WTC11 (cell line): ENCODE measurements around the gene PPP4C. TPM values are rescaled to one million over a fixed set of nuclear protein-coding genes. Genes with fewer than 3 reads are reported as not detected.

Experiments
- AFF4 ChIP-seq: sonication (generic); formaldehyde crosslinking; IDR thresholded peaks from 2 replicates; pipeline ENCODE4 v1.8.1; 2023; ENCODE audit warnings: mild to moderate bottlenecking, missing genetic modification reagents, borderline replicate concordance
- EMX1 ChIP-seq: fragments of 250-450 bp; sonication (Bioruptor Pico); IDR thresholded peaks from 2 replicates; pipeline ENCODE4 v1.8.0; 2021; ENCODE audit warnings: mild to moderate bottlenecking
- ETV6 ChIP-seq: sonication (generic); formaldehyde crosslinking; IDR thresholded peaks from 2 replicates; pipeline ENCODE4 v1.8.1; 2022; ENCODE audit warnings: mild to moderate bottlenecking, missing genetic modification reagents
- HMGXB4 ChIP-seq: sonication (generic); formaldehyde crosslinking; IDR thresholded peaks from 2 replicates; pipeline ENCODE4 v1.8.1; 2023; ENCODE audit warnings: mild to moderate bottlenecking, moderate library complexity, missing genetic modification reagents
- NFE2L1 ChIP-seq: sonication (generic); formaldehyde crosslinking; IDR thresholded peaks from 2 replicates; pipeline ENCODE4 v1.8.1; 2023; ENCODE audit warnings: missing genetic modification reagents
- NFYB ChIP-seq: sonication (generic); formaldehyde crosslinking; conservative IDR thresholded peaks from 2 replicates; pipeline ENCODE4 v1.8.0; 2022; ENCODE audit warnings: low read depth, missing genetic modification reagents
- NR3C1 ChIP-seq: sonication (generic); formaldehyde crosslinking; conservative IDR thresholded peaks from 2 replicates; pipeline ENCODE4 v1.8.1; 2023; ENCODE audit warnings: low read depth, mild to moderate bottlenecking, missing genetic modification reagents
- RELA ChIP-seq: sonication (generic); formaldehyde crosslinking; IDR thresholded peaks from 2 replicates; pipeline ENCODE4 v1.8.1; 2022; ENCODE audit warnings: missing genetic modification reagents, mild to moderate bottlenecking, borderline replicate concordance
- SP1 ChIP-seq: sonication (generic); formaldehyde crosslinking; conservative IDR thresholded peaks from 2 replicates; pipeline ENCODE4 v1.8.1; 2022; ENCODE audit warnings: missing genetic modification reagents
- TP53 ChIP-seq: sonication (generic); formaldehyde crosslinking; IDR thresholded peaks from 2 replicates; pipeline ENCODE4 v1.8.1; 2023; ENCODE audit warnings: mild to moderate bottlenecking, missing genetic modification reagents
- ZBTB43 ChIP-seq: sonication (generic); formaldehyde crosslinking; IDR thresholded peaks from 2 replicates; pipeline ENCODE4 v1.8.1; 2023; ENCODE audit warnings: mild to moderate bottlenecking, missing genetic modification reagents
- ZNF317 ChIP-seq: sonication (generic); formaldehyde crosslinking; IDR thresholded peaks from 2 replicates; pipeline ENCODE4 v1.8.1; 2023; ENCODE audit warnings: low read depth, mild to moderate bottlenecking, moderate library complexity, missing genetic modification reagents, borderline replicate concordance
- ZNF396 ChIP-seq: fragments of 250-450 bp; sonication (Bioruptor Pico); IDR thresholded peaks from 2 replicates; pipeline ENCODE4 v1.8.0; 2021; ENCODE audit warnings: mild to moderate bottlenecking, moderate library complexity, borderline replicate concordance
- ZNF416 ChIP-seq: fragments of 250-450 bp; sonication (Bioruptor Pico); IDR thresholded peaks from 2 replicates; pipeline ENCODE4 v1.9.0; 2021; ENCODE audit warnings: mild to moderate bottlenecking, inconsistent platforms
- ZNF423 ChIP-seq: fragments of 250-450 bp; sonication (Bioruptor Pico); IDR thresholded peaks from 2 replicates; pipeline ENCODE4 v2.1.2; 2022; ENCODE audit warnings: mild to moderate bottlenecking, moderate library complexity
- total RNA-seq: library from RNA; stranded (reverse); gene quantifications from 3 replicates; pipeline ENCODE4 v1.2.3, GENCODE V29; 2021
- TF ChIP-seq, protein P1 (sequence below): fragments of 200-600 bp; IDR thresholded peaks from 2 replicates; pipeline ENCODE4 v1.8.0; 2022; ENCODE audit warnings: antibody characterized with exemption
- TF ChIP-seq, protein P2 (sequence below): sonication (generic); formaldehyde crosslinking; IDR thresholded peaks from 2 replicates; pipeline ENCODE4 v1.8.1; 2022; ENCODE audit warnings: mild to moderate bottlenecking, missing genetic modification reagents, moderate library complexity, borderline replicate concordance
- TF ChIP-seq, protein P3 (sequence below): sonication (generic); formaldehyde crosslinking; IDR thresholded peaks from 2 replicates; pipeline ENCODE4 v1.8.1; 2023; ENCODE audit warnings: mild to moderate bottlenecking, missing genetic modification reagents
- TF ChIP-seq, protein P4 (sequence below): fragments of 250-450 bp; sonication (Bioruptor Pico); IDR thresholded peaks from 2 replicates; pipeline ENCODE4 v1.9.0; 2021; ENCODE audit warnings: moderate library complexity, mild to moderate bottlenecking, inconsistent platforms, borderline replicate concordance
- TF ChIP-seq, protein P5 (sequence below): sonication (generic); formaldehyde crosslinking; conservative IDR thresholded peaks from 2 replicates; pipeline ENCODE4 v1.8.1; 2023; ENCODE audit warnings: mild to moderate bottlenecking, low read depth, missing genetic modification reagents, moderate library complexity

Gene PPP4C
- total RNA-seq, 1 experiment from 2014 or later: 164 TPM

- TF ChIP-seq ZBTB43: no peak
- peak; percentile 50 for TF ChIP-seq ETV6 (CRISPR knock-in tag)
- TF ChIP-seq ZNF317: peak; percentile 39; the same call in 1 of the 2 replicates
- TF ChIP-seq AFF4 (CRISPR knock-in tag): no peak; the same call in 1 of the 2 replicates
- TF ChIP-seq EMX1 (CRISPR knock-in tag): no peak
- peak; percentile 85; the same call in 1 of the 2 replicates for TF ChIP-seq HMGXB4 (CRISPR knock-in tag)
- peak; percentile 73; the same call in 1 of the 2 replicates for TF ChIP-seq TP53 (CRISPR knock-in tag)
- peak; percentile 53 for TF ChIP-seq NFYB (CRISPR knock-in tag)
- TF ChIP-seq, protein P1, sequence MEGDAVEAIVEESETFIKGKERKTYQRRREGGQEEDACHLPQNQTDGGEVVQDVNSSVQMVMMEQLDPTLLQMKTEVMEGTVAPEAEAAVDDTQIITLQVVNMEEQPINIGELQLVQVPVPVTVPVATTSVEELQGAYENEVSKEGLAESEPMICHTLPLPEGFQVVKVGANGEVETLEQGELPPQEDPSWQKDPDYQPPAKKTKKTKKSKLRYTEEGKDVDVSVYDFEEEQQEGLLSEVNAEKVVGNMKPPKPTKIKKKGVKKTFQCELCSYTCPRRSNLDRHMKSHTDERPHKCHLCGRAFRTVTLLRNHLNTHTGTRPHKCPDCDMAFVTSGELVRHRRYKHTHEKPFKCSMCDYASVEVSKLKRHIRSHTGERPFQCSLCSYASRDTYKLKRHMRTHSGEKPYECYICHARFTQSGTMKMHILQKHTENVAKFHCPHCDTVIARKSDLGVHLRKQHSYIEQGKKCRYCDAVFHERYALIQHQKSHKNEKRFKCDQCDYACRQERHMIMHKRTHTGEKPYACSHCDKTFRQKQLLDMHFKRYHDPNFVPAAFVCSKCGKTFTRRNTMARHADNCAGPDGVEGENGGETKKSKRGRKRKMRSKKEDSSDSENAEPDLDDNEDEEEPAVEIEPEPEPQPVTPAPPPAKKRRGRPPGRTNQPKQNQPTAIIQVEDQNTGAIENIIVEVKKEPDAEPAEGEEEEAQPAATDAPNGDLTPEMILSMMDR: no peak
- peak; percentile 99 for TF ChIP-seq NFE2L1
- TF ChIP-seq ZNF416 (CRISPR knock-in tag): no peak
- TF ChIP-seq, protein P2, sequence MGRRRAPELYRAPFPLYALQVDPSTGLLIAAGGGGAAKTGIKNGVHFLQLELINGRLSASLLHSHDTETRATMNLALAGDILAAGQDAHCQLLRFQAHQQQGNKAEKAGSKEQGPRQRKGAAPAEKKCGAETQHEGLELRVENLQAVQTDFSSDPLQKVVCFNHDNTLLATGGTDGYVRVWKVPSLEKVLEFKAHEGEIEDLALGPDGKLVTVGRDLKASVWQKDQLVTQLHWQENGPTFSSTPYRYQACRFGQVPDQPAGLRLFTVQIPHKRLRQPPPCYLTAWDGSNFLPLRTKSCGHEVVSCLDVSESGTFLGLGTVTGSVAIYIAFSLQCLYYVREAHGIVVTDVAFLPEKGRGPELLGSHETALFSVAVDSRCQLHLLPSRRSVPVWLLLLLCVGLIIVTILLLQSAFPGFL (CRISPR knock-in tag): peak; percentile 41; the same call in 1 of the 2 replicates
- no peak for TF ChIP-seq ZNF423 (CRISPR knock-in tag)
- TF ChIP-seq ZNF396 (CRISPR knock-in tag): no peak
- TF ChIP-seq, protein P3, sequence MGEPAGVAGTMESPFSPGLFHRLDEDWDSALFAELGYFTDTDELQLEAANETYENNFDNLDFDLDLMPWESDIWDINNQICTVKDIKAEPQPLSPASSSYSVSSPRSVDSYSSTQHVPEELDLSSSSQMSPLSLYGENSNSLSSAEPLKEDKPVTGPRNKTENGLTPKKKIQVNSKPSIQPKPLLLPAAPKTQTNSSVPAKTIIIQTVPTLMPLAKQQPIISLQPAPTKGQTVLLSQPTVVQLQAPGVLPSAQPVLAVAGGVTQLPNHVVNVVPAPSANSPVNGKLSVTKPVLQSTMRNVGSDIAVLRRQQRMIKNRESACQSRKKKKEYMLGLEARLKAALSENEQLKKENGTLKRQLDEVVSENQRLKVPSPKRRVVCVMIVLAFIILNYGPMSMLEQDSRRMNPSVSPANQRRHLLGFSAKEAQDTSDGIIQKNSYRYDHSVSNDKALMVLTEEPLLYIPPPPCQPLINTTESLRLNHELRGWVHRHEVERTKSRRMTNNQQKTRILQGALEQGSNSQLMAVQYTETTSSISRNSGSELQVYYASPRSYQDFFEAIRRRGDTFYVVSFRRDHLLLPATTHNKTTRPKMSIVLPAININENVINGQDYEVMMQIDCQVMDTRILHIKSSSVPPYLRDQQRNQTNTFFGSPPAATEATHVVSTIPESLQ (CRISPR knock-in tag): no peak
- TF ChIP-seq SP1 (CRISPR knock-in tag): peak; percentile 94
- TF ChIP-seq, protein P4, sequence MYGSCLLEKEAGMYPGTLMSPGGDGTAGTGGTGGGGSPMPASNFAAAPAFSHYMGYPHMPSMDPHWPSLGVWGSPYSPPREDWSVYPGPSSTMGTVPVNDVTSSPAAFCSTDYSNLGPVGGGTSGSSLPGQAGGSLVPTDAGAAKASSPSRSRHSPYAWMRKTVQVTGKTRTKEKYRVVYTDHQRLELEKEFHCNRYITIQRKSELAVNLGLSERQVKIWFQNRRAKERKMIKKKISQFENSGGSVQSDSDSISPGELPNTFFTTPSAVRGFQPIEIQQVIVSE: no peak
- TF ChIP-seq, protein P5, sequence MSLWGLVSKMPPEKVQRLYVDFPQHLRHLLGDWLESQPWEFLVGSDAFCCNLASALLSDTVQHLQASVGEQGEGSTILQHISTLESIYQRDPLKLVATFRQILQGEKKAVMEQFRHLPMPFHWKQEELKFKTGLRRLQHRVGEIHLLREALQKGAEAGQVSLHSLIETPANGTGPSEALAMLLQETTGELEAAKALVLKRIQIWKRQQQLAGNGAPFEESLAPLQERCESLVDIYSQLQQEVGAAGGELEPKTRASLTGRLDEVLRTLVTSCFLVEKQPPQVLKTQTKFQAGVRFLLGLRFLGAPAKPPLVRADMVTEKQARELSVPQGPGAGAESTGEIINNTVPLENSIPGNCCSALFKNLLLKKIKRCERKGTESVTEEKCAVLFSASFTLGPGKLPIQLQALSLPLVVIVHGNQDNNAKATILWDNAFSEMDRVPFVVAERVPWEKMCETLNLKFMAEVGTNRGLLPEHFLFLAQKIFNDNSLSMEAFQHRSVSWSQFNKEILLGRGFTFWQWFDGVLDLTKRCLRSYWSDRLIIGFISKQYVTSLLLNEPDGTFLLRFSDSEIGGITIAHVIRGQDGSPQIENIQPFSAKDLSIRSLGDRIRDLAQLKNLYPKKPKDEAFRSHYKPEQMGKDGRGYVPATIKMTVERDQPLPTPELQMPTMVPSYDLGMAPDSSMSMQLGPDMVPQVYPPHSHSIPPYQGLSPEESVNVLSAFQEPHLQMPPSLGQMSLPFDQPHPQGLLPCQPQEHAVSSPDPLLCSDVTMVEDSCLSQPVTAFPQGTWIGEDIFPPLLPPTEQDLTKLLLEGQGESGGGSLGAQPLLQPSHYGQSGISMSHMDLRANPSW (CRISPR knock-in tag): no peak
- no peak for TF ChIP-seq RELA
- TF ChIP-seq NR3C1: 0 out of 2 replicates have a peak, but pooled peaks have one; percentile 82
Measured at GRCh38 chr16:30065102-30065942, 10.5 kb upstream of the PPP4C start, which contains the start of gene ALDOA (continued).
